ENCODE data around the gene KCNA5.

KCNA5 gene

GRCh38 chr12:5027046-5027821 is 16.4 kb upstream of the KCNA5 start:
- no peak for DNase-seq

- no peak for DNase-seq
Measured at GRCh38 chr12:5030066-5030465, 13.6 kb upstream of the KCNA5 start.

GRCh38 chr12:5031242-5031641 is 12.4 kb upstream of the KCNA5 start:
- DNase-seq: no peak

GRCh38 chr12:5031958-5032357 is 11.7 kb upstream of the KCNA5 start:
- no peak for DNase-seq

- DNase-seq: no peak
Measured at GRCh38 chr12:5032821-5033220, 10.9 kb upstream of the KCNA5 start.

GRCh38 chr12:5033883-5034282 is 9.8 kb upstream of the KCNA5 start:
- DNase-seq: no peak

GRCh38 chr12:5034603-5035002 is 9.1 kb upstream of the KCNA5 start:
- DNase-seq: no peak

GRCh38 chr12:5035618-5036017 is 8.1 kb upstream of the KCNA5 start:
- DNase-seq: no peak

GRCh38 chr12:5036031-5036430 is 7.6 kb upstream of the KCNA5 start:
- no peak for DNase-seq

- no peak for DNase-seq
Measured at GRCh38 chr12:5037795-5038357, 5.8 kb upstream of the KCNA5 start.

- no peak for DNase-seq
Measured at GRCh38 chr12:5038781-5039311, 4.8 kb upstream of the KCNA5 start.

- no peak for DNase-seq
Measured at GRCh38 chr12:5039815-5040214, 3.9 kb upstream of the KCNA5 start.

GRCh38 chr12:5040368-5040767 is 3.3 kb upstream of the KCNA5 start:
- no peak for DNase-seq

- no peak for DNase-seq
Measured at GRCh38 chr12:5044420-5045295, 979 bp downstream of the KCNA5 start.

GRCh38 chr12:5047094-5047493 is 3.4 kb downstream of the KCNA5 start:
- DNase-seq: no peak

GRCh38 chr12:5047729-5048128 is 4.0 kb downstream of the KCNA5 start:
- DNase-seq: no peak

- DNase-seq: no peak
Measured at GRCh38 chr12:5050542-5050941, 6.9 kb downstream of the KCNA5 start.

GRCh38 chr12:5051334-5051733 is 7.7 kb downstream of the KCNA5 start:
- no peak for DNase-seq

GRCh38 chr12:5051913-5052312 is 8.2 kb downstream of the KCNA5 start:
- DNase-seq: no peak

- DNase-seq: no peak
Measured at GRCh38 chr12:5052348-5052747, 8.7 kb downstream of the KCNA5 start.

GRCh38 chr12:5059358-5059757 is 15.7 kb downstream of the KCNA5 start:
- no peak for DNase-seq

GRCh38 chr12:5060958-5061357 is 17.3 kb downstream of the KCNA5 start:
- DNase-seq: no peak

GRCh38 chr12:5063149-5063548 is 19.5 kb downstream of the KCNA5 start:
- DNase-seq: no peak

All from DMS153 (cell line).